ENCODE measurements around the gene ERCC1. TPM values are rescaled to one million over a fixed set of nuclear protein-coding genes. Genes with fewer than 3 reads are reported as not detected.

Gene ERCC1
- total RNA-seq, 4 donors from 2014 or later, result 38.8 to 42.6 (median 40.0) TPM

DNA sequence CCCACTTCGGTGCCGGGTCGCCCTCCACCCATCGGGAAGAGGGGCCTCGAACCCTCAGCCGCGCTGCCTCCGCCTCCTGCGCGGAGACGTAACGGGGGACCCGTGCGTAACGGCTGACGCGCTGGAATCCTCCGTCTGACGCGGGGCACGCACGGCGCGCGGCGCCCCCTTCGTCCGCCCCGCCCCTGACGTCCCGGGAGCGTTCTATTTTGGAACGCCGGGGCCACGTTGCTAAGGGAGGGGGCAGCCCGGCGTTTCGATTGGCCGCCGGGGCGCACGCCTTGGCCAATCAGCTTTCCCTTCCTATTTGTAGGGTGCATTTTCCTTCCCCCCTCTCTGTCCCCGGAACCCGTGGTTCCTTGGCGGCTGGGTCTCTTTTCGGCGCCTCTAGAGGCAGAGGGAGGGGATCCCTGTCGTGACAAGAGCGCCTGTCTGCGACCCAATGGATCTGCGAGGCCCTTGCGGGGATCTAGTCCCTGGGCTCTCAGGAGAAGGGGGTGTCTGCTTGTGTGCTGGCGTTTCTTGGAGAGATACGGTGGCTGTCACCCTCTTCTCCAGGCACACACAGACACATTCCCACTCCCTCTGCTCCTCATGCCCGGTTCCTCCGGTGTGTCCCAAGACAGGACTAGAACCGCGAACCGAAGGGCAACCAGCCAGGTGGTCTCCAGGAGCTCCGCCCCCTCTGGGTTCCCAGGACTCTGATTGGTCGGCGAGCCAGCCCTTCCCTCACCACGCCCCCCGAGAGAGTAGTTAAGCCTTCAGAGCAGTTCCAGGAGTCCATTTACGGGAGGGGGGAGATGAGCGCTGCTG, 45.6 kb upstream of the ERCC1 start:
- Histone ChIP-seq H3K27me3 (peaks cover 28% of the 10 kb centered on the region), H3K36me3 (no peaks in the 10 kb centered on the region), H3K4me3 (peak overlapping the region; percentile 52 to 83 (median 67)), H3K4me1 (peaks cover 19 to 35% (median 22%) of the 10 kb centered on the region in 4 donors), H3K27ac (peak overlapping the region; percentile 92 to 98 (median 96)), H3K9me3 (no peaks in the 10 kb centered on the region)
- WGBS, 2 donors (ENCODE audit: low coverage in 1 of 2), result 0% methylated on average over 57 of the region's 66 CpGs; no CpG with 5 or more reads in 1 of the 2 donors
- in situ Hi-C loops (cut with MboI; ENCODE audit: low pct_ligation_motif_present in 1 of 4, low pct_unique_long_range_greater_than_20kb in 1 of 4, low sequenced_read_pairs in 3 of 4), result no loop called here
- DNase-seq, result peak; percentile 95
- intact Hi-C loops (cut with DNase I; ENCODE audit: low total_unique reads), result no loop called here
- TF ChIP-seq EP300 (IDR thresholded peaks at IDR 0.05; ENCODE audit: low read depth), result peak; percentile 94
- TF ChIP-seq CTCF (IDR thresholded peaks at IDR 0.05), result peak in 1 of 5 experiments; percentile 16
- peak; percentile 83 to 90 (median 86) for TF ChIP-seq POLR2AphosphoS5 (IDR thresholded peaks at IDR 0.05)
- peak; percentile 83 for TF ChIP-seq POLR2A (IDR thresholded peaks at IDR 0.05)

GRCh38 chr19:45468803-45469131, 45.0 kb upstream of the ERCC1 start:
- H3K9me3 ChIP-seq, result no peaks in the 10 kb centered on the region
- intact Hi-C loops (cut with DNase I; ENCODE audit: low total_unique reads) (no loop called here), in situ Hi-C loops (cut with MboI; ENCODE audit: low pct_ligation_motif_present in 1 of 4, low pct_unique_long_range_greater_than_20kb in 1 of 4, low sequenced_read_pairs in 3 of 4) (no loop called here)
- peaks cover 19 to 35% (median 22%) of the 10 kb centered on the region in 4 donors for H3K4me1 ChIP-seq
- H3K4me3 ChIP-seq, result peak overlapping the region; percentile 52 to 83 (median 67)
- WGBS, 2 donors (ENCODE audit: low coverage in 1 of 2), result 0% methylated on average over 19 of the region's 19 CpGs; no CpG with 5 or more reads in 1 of the 2 donors
- peak overlapping the region; percentile 92 to 98 (median 96) for H3K27ac ChIP-seq
- DNase-seq, result no peak
- H3K36me3 ChIP-seq, result no peaks in the 10 kb centered on the region
- TF ChIP-seq EP300 (IDR thresholded peaks at IDR 0.05; ENCODE audit: low read depth) (no peak), CTCF (IDR thresholded peaks at IDR 0.05) (no peak), POLR2AphosphoS5 (IDR thresholded peaks at IDR 0.05) (no peak), POLR2A (IDR thresholded peaks at IDR 0.05) (no peak)
- peaks cover 23% of the 10 kb centered on the region for H3K27me3 ChIP-seq

- Histone ChIP-seq H3K27ac (peak overlapping the region; percentile 92 to 98 (median 96)), H3K9me3 (no peaks in the 10 kb centered on the region), H3K4me1 (peaks cover 19 to 35% (median 22%) of the 10 kb centered on the region in 4 donors), H3K36me3 (no peaks in the 10 kb centered on the region), H3K27me3 (peaks cover 17% of the 10 kb centered on the region), H3K4me3 (peak overlapping the region; percentile 52 to 83 (median 67))
- DNase-seq, result peak; percentile 48
- in situ Hi-C loops (cut with MboI; ENCODE audit: low pct_ligation_motif_present in 1 of 4, low pct_unique_long_range_greater_than_20kb in 1 of 4, low sequenced_read_pairs in 3 of 4) (no loop called here), intact Hi-C loops (cut with DNase I; ENCODE audit: low total_unique reads) (no loop called here)
- WGBS, 2 donors (ENCODE audit: low coverage in 1 of 2), result 2% methylated on average over 31 of the region's 31 CpGs; no CpG with 5 or more reads in 1 of the 2 donors
- no peak for TF ChIP-seq POLR2A (IDR thresholded peaks at IDR 0.05)
Measured at GRCh38 chr19:45468159-45468651, 44.5 kb upstream of the ERCC1 start.

- Histone ChIP-seq H3K36me3 (no peaks in the 10 kb centered on the region), H3K4me3 (peak within 1 kb of the TSS; percentile 52 to 83 (median 67)), H3K9me3 (no peaks in the 10 kb centered on the region), H3K27me3 (peaks cover 12% of the 10 kb centered on the region), H3K4me1 (peaks cover 19 to 32% (median 22%) of the 10 kb centered on the region in 4 donors), H3K27ac (peak within 1 kb of the TSS; percentile 92 to 98 (median 96))
- 0% methylated on average over 13 to 39 of the region's 56 CpGs for WGBS, 2 donors (ENCODE audit: low coverage in 1 of 2)
- intact Hi-C loops (cut with DNase I; ENCODE audit: low total_unique reads) (no loop called here), in situ Hi-C loops (cut with MboI; ENCODE audit: low pct_ligation_motif_present in 1 of 4, low pct_unique_long_range_greater_than_20kb in 1 of 4, low sequenced_read_pairs in 3 of 4) (no loop called here)
- TF ChIP-seq POLR2AphosphoS5 (IDR thresholded peaks at IDR 0.05) (peak; percentile 98 to 99 (median 99)), EP300 (IDR thresholded peaks at IDR 0.05; ENCODE audit: low read depth) (peak; percentile 43), CTCF (IDR thresholded peaks at IDR 0.05) (no peak), POLR2A (IDR thresholded peaks at IDR 0.05) (peak; percentile 98)
- DNase-seq, result peak; percentile 94
Measured at GRCh38 chr19:45467456-45468158, 43.9 kb upstream of the ERCC1 start, which contains the start of gene FOSB. TSS of gene FOSB (plus strand) at chr19:45467996. CDS start at chr19:45468587, 591 bp downstream.

All from transverse colon (tissue), 4 donors.